Measurements from ENCODE around the gene TBX15.

DNA sequence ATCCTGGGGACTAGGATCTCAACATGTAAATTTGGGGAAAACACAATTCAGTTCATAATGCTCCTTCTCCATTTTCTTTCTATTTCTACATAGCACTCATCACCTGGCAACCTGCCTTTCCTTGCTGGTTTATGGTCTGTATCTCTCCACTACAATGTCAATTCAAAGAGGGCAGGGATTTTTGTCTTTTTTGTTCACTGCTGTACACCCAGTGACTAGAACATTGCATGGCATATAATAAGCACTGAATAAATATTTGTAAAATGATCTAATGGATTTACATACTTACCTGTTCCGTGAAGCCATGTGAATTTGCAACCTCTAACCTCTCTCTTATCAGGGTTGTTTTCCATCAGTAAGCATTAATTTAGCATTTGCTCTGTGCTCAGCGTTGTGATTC lies 27.4 kb upstream of the TBX15 start:
- TF ChIP-seq CTCF (IDR thresholded peaks at IDR 0.05): no peak
- no peak for TF ChIP-seq SIN3A (IDR thresholded peaks at IDR 0.05; ENCODE audit: borderline replicate concordance, insufficient read depth, low read depth, low read length)
- no peak for TF ChIP-seq POLR2AphosphoS5 (IDR thresholded peaks at IDR 0.05; ENCODE audit: low read depth, low read length)
